Astrocyte (in vitro differentiated cells and primary cell): ENCODE measurements around the gene CD48. TPM values are rescaled to one million over a fixed set of nuclear protein-coding genes. Genes with fewer than 3 reads are reported as not detected.

ENCODE experiments used
- DNase-seq: peaks from one replicate; pipeline ENCODE4 v3.0.0-alpha.2; 2010; ENCODE audit warnings: low read depth
- FAIRE-seq: peaks from 2 replicates; lab custom pipeline; 2011; peaks lifted over from hg19 to GRCh38; lab: Jason Lieb, UNC
- H2AFZ ChIP-seq: 2 replicates; pipeline ENCODE4 v1.6.0; 2012; ENCODE audit warnings: low read depth, low read length, inconsistent platforms
- H3K27ac ChIP-seq: 2 replicates; pipeline ENCODE4 v1.5.1; 2011; ENCODE audit warnings: low read depth, low read length, inconsistent platforms
- H3K27me3 ChIP-seq: 2 replicates; pipeline ENCODE4 v1.6.0; 2011; ENCODE audit warnings: low read length, inconsistent platforms; ENCODE audit not compliant: insufficient read depth
- H3K36me3 ChIP-seq: 2 replicates; pipeline ENCODE4 v1.5.1; 2011; ENCODE audit warnings: low read length, inconsistent platforms; ENCODE audit not compliant: insufficient read depth
- H3K4me1 ChIP-seq: 2 replicates; pipeline ENCODE4 v1.5.1; 2011; ENCODE audit warnings: low read length, inconsistent platforms; ENCODE audit not compliant: insufficient read depth
- H3K4me2 ChIP-seq: 2 replicates; pipeline ENCODE4 v1.6.0; 2012; ENCODE audit warnings: low read length, inconsistent platforms
- H3K4me3 ChIP-seq: 2 replicates; pipeline ENCODE4 v1.5.1; 2011; ENCODE audit warnings: low read depth, mild to moderate bottlenecking, low read length, inconsistent platforms; ENCODE audit not compliant: insufficient read depth
- H3K79me2 ChIP-seq: 2 replicates; pipeline ENCODE4 v1.6.0; 2012; ENCODE audit warnings: mild to moderate bottlenecking, low read length, inconsistent platforms; ENCODE audit not compliant: insufficient read depth
- H3K9ac ChIP-seq: 2 replicates; pipeline ENCODE4 v1.6.0; 2012; ENCODE audit warnings: mild to moderate bottlenecking, low read length, inconsistent platforms
- H3K9me3 ChIP-seq: 2 replicates; pipeline ENCODE4 v1.5.1; 2012; ENCODE audit warnings: low read depth, mild to moderate bottlenecking, low read length, inconsistent platforms; ENCODE audit not compliant: insufficient read depth
- H4K20me1 ChIP-seq: 2 replicates; pipeline ENCODE4 v1.6.0; 2012; ENCODE audit warnings: low read length, inconsistent platforms; ENCODE audit not compliant: insufficient read depth
- H3K27ac Mint-ChIP-seq: one replicate; pipeline ENCODE4 v1.8.0; 2021; ENCODE audit warnings: mild to moderate bottlenecking, mixed read lengths; ENCODE audit not compliant: unreplicated experiment
- H3K27me3 Mint-ChIP-seq: one replicate; pipeline ENCODE4 v1.8.0; 2021; ENCODE audit warnings: low read depth, mixed read lengths; ENCODE audit not compliant: unreplicated experiment
- H3K36me3 Mint-ChIP-seq: one replicate; pipeline ENCODE4 v1.8.0; 2021; ENCODE audit warnings: low read depth, mixed read lengths; ENCODE audit not compliant: unreplicated experiment
- H3K4me1 Mint-ChIP-seq: one replicate; pipeline ENCODE4 v1.8.0; 2021; ENCODE audit warnings: low read depth, mixed read lengths; ENCODE audit not compliant: unreplicated experiment
- H3K4me3 Mint-ChIP-seq: one replicate; pipeline ENCODE4 v1.8.0; 2021; ENCODE audit warnings: mild to moderate bottlenecking, moderate library complexity, mixed read lengths; ENCODE audit not compliant: unreplicated experiment
- H3K9me3 Mint-ChIP-seq: one replicate; pipeline ENCODE4 v1.8.0; 2021; ENCODE audit warnings: mild to moderate bottlenecking, mixed read lengths; ENCODE audit not compliant: unreplicated experiment
- EZH2 ChIP-seq: IDR thresholded peaks from 2 replicates; pipeline ENCODE4 v1.6.1; 2012; ENCODE audit warnings: mild to moderate bottlenecking, low read length, inconsistent platforms; ENCODE audit not compliant: insufficient read depth
- total RNA-seq: library from RNA; stranded (reverse); gene quantifications from 2 replicates; pipeline ENCODE4 v1.2.1, GENCODE V29; 2021
- TF ChIP-seq, protein P1 (sequence below): IDR thresholded peaks from 2 replicates; pipeline ENCODE4 v1.5.1; 2011; ENCODE audit warnings: low read depth, mild to moderate bottlenecking, inconsistent platforms, low read length, moderate library complexity; ENCODE audit not compliant: insufficient read depth

CD48 gene
- total RNA-seq, 1 donor from 2014 or later: not detected

DNA sequence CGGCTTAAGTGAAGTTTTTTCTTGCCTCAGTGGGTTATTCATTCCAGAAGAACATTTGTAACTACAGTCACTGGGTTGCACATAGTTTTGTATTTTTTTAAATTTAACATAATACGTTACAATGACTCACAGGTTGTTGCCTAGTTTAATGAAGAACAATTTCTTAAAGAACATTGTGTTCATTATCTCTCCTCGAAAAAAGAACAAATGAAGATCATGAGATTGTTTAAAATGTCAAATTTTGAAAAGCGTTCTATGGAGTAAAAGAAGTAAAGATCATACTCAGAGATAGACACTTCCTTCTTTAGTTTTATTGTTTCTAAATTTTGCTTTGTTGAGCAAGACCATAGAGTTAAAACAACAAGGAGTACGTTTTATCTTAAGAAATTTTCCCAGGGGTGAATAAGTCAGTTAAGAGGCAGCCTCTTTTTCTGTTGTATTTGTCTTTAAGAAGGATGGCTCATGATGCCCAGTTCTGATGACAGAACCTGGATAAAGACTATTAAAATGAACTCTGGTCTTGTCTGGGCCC, 54.3 kb downstream of the CD48 start:
- H3K27ac ChIP-seq: no peak overlapping the region
- DNase-seq (no peak), FAIRE-seq (no peak)
- H3K4me3 ChIP-seq: no peak overlapping the region
- no peaks in the 10 kb centered on the region for H3K79me2 ChIP-seq
- no peaks in the 10 kb centered on the region for H3K36me3 ChIP-seq
- H3K9me3 ChIP-seq: no peaks in the 10 kb centered on the region
- Mint-ChIP-seq H3K27ac (no peak overlapping the region), H3K4me3 (no peak overlapping the region), H3K4me1 (peaks cover 3% of the 10 kb centered on the region), H3K36me3 (no peaks in the 10 kb centered on the region), H3K9me3 (no peaks in the 10 kb centered on the region), H3K27me3 (peaks cover 8% of the 10 kb centered on the region)
- TF ChIP-seq, protein P1, sequence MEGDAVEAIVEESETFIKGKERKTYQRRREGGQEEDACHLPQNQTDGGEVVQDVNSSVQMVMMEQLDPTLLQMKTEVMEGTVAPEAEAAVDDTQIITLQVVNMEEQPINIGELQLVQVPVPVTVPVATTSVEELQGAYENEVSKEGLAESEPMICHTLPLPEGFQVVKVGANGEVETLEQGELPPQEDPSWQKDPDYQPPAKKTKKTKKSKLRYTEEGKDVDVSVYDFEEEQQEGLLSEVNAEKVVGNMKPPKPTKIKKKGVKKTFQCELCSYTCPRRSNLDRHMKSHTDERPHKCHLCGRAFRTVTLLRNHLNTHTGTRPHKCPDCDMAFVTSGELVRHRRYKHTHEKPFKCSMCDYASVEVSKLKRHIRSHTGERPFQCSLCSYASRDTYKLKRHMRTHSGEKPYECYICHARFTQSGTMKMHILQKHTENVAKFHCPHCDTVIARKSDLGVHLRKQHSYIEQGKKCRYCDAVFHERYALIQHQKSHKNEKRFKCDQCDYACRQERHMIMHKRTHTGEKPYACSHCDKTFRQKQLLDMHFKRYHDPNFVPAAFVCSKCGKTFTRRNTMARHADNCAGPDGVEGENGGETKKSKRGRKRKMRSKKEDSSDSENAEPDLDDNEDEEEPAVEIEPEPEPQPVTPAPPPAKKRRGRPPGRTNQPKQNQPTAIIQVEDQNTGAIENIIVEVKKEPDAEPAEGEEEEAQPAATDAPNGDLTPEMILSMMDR: no peak
- no peak for TF ChIP-seq EZH2
- no peaks in the 10 kb centered on the region for H3K27me3 ChIP-seq
- H3K9ac ChIP-seq: no peak overlapping the region
- H3K4me2 ChIP-seq: no peak overlapping the region
- H2AFZ ChIP-seq: no peak overlapping the region
- H4K20me1 ChIP-seq: no peaks in the 10 kb centered on the region
- H3K4me1 ChIP-seq: no peaks in the 10 kb centered on the region

DNA sequence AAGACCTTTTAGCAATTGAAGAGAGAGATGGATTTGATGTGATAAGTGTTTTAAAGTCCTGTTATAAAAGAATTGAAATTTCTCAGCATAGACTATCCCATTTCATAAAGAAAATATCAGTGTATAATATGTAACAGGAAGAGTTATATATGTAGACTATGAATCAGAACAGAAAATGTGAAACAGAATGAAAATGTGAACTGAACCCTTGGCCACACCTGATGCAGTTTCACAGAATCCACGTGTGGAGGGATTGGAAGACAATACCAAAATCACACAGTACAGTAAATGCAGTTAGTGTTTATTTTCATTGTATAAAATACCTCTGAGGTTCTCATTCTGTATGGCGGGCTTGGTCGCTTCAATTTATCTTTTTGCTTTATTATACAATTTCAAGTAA, 54.9 kb downstream of the CD48 start:
- H3K9me3 ChIP-seq: no peaks in the 10 kb centered on the region
- peaks cover 9% of the 10 kb centered on the region for H3K4me1 Mint-ChIP-seq
- no peak overlapping the region for H3K4me3 Mint-ChIP-seq
- no peaks in the 10 kb centered on the region for H3K36me3 ChIP-seq
- H3K4me1 ChIP-seq: no peaks in the 10 kb centered on the region
- no peaks in the 10 kb centered on the region for H3K79me2 ChIP-seq
- DNase-seq (no peak), FAIRE-seq (no peak)
- no peaks in the 10 kb centered on the region for H3K27me3 ChIP-seq
- no peak overlapping the region for H3K27ac ChIP-seq
- H3K27me3 Mint-ChIP-seq: peaks cover 8% of the 10 kb centered on the region
- H2AFZ ChIP-seq: no peak overlapping the region
- H3K36me3 Mint-ChIP-seq: no peaks in the 10 kb centered on the region
- no peak overlapping the region for H3K4me2 ChIP-seq
- no peak overlapping the region for H3K27ac Mint-ChIP-seq
- no peaks in the 10 kb centered on the region for H3K9me3 Mint-ChIP-seq
- no peaks in the 10 kb centered on the region for H4K20me1 ChIP-seq
- TF ChIP-seq, protein P1: no peak
- TF ChIP-seq EZH2: no peak
- no peak overlapping the region for H3K4me3 ChIP-seq
- no peak overlapping the region for H3K9ac ChIP-seq

- no peak overlapping the region for H3K4me2 ChIP-seq
- no peak overlapping the region for H3K27ac Mint-ChIP-seq
- H4K20me1 ChIP-seq: no peaks in the 10 kb centered on the region
- no peak overlapping the region for H2AFZ ChIP-seq
- H3K4me1 Mint-ChIP-seq: peaks cover 18% of the 10 kb centered on the region
- no peaks in the 10 kb centered on the region for H3K9me3 Mint-ChIP-seq
- no peaks in the 10 kb centered on the region for H3K36me3 Mint-ChIP-seq
- H3K9me3 ChIP-seq: no peaks in the 10 kb centered on the region
- no peaks in the 10 kb centered on the region for H3K36me3 ChIP-seq
- no peaks in the 10 kb centered on the region for H3K27me3 ChIP-seq
- no peak overlapping the region for H3K9ac ChIP-seq
- peaks cover 7% of the 10 kb centered on the region for H3K27me3 Mint-ChIP-seq
- FAIRE-seq (no peak), DNase-seq (no peak)
- TF ChIP-seq, protein P1: no peak
- no peak for TF ChIP-seq EZH2
- no peak overlapping the region for H3K4me3 ChIP-seq
- H3K4me3 Mint-ChIP-seq: no peak overlapping the region
- H3K79me2 ChIP-seq: no peaks in the 10 kb centered on the region
- H3K27ac ChIP-seq: no peak overlapping the region
- no peaks in the 10 kb centered on the region for H3K4me1 ChIP-seq
Observed at GRCh38 chr1:160653620-160654016, 58.0 kb downstream of the CD48 start.
